H9 (cell line): ENCODE results near the gene STXBP6. TPM values are rescaled to one million over a fixed set of nuclear protein-coding genes. Genes with fewer than 3 reads are reported as not detected.

Source experiments
- DNase-seq: peaks from one replicate; pipeline ENCODE4 v3.0.0-alpha.2; 2017
- H2AFZ ChIP-seq: one replicate; pipeline ENCODE4 v1.6.1; 2013; ENCODE audit warnings: mild to moderate bottlenecking, low read length, control low read depth, moderate library complexity
- H2AK5ac ChIP-seq: 2 replicates; pipeline ENCODE4 v1.6.1; 2013; ENCODE audit warnings: low read length, control low read depth, mixed read lengths; ENCODE audit not compliant: insufficient read length
- H2BK120ac ChIP-seq: one replicate; pipeline ENCODE4 v1.6.1; 2013; ENCODE audit warnings: low read depth, mild to moderate bottlenecking, low read length, control low read depth, inconsistent platforms; ENCODE audit not compliant: poor library complexity, severe bottlenecking
- H2BK12ac ChIP-seq: 2 replicates; pipeline ENCODE4 v1.6.1; 2013; ENCODE audit warnings: low read length, control low read depth, mixed read lengths, low read depth; ENCODE audit not compliant: insufficient read length
- H2BK15ac ChIP-seq: 2 replicates; pipeline ENCODE4 v1.6.1; 2013; ENCODE audit warnings: low read depth, low read length, control low read depth
- H2BK20ac ChIP-seq: one replicate; pipeline ENCODE4 v1.6.1; 2013; ENCODE audit warnings: low read depth, mild to moderate bottlenecking, low read length, control low read depth, inconsistent platforms; ENCODE audit not compliant: poor library complexity, severe bottlenecking
- H2BK5ac ChIP-seq: 2 replicates; pipeline ENCODE4 v1.6.1; 2013; ENCODE audit warnings: low read length, control low read depth, mixed read lengths; ENCODE audit not compliant: insufficient read length
- H3K14ac ChIP-seq: 2 replicates; pipeline ENCODE4 v1.6.1; 2013; ENCODE audit warnings: low read length, control low read depth; ENCODE audit not compliant: insufficient read depth
- H3K18ac ChIP-seq: 2 replicates; pipeline ENCODE4 v1.6.1; 2013; ENCODE audit warnings: low read depth, mild to moderate bottlenecking, mixed read lengths, low read length, control low read depth; ENCODE audit not compliant: insufficient read length
- H3K23ac ChIP-seq: 2 replicates; pipeline ENCODE4 v1.6.1; 2013; ENCODE audit warnings: low read length, control low read depth, mixed read lengths, low read depth; ENCODE audit not compliant: insufficient read length
- H3K23me2 ChIP-seq: 2 replicates; pipeline ENCODE4 v1.6.1; 2013; ENCODE audit warnings: low read depth, mild to moderate bottlenecking, mixed read lengths, low read length, control low read depth; ENCODE audit not compliant: insufficient read length, poor library complexity, severe bottlenecking
- H3K27ac ChIP-seq: 2 replicates; pipeline ENCODE4 v1.5.1; 2013; ENCODE audit warnings: low read length, control low read depth, mixed read lengths, low read depth; ENCODE audit not compliant: insufficient read length
- H3K27me3 ChIP-seq: 2 replicates; pipeline ENCODE4 v1.6.1; 2013; ENCODE audit warnings: low read length, control low read depth, inconsistent platforms; ENCODE audit not compliant: insufficient read depth
- H3K4ac ChIP-seq: 2 replicates; pipeline ENCODE4 v1.6.1; 2013; ENCODE audit warnings: low read depth, mild to moderate bottlenecking, control low read depth, inconsistent platforms, low read length, moderate library complexity
- H3K4me1 ChIP-seq: 2 replicates; pipeline ENCODE4 v1.6.1; 2013; ENCODE audit warnings: low read length, control low read depth, inconsistent platforms; ENCODE audit not compliant: insufficient read depth
- H3K4me2 ChIP-seq: 2 replicates; pipeline ENCODE4 v1.6.1; 2013; ENCODE audit warnings: low read length, control low read depth, mixed read lengths; ENCODE audit not compliant: insufficient read length, insufficient read depth
- H3K56ac ChIP-seq: 2 replicates; pipeline ENCODE4 v1.6.1; 2013; ENCODE audit warnings: low read depth, mild to moderate bottlenecking, mixed read lengths, low read length, control low read depth; ENCODE audit not compliant: insufficient read length
- H3K79me1 ChIP-seq: 2 replicates; pipeline ENCODE4 v1.6.1; 2013; ENCODE audit warnings: low read depth, mild to moderate bottlenecking, moderate library complexity, low read length, control low read depth, inconsistent platforms; ENCODE audit not compliant: insufficient read depth, poor library complexity, severe bottlenecking
- H3K79me2 ChIP-seq: 2 replicates; pipeline ENCODE4 v1.6.1; 2013; ENCODE audit warnings: low read length, control low read depth, inconsistent platforms; ENCODE audit not compliant: insufficient read depth
- H3K9ac ChIP-seq: 2 replicates; pipeline ENCODE4 v1.6.1; 2013; ENCODE audit warnings: low read length, control low read depth, mixed read lengths; ENCODE audit not compliant: insufficient read length; ENCODE audit errors: extremely low read depth
- H3K9me3 ChIP-seq: one replicate; pipeline ENCODE4 v1.6.1; 2013; ENCODE audit warnings: low read depth, low read length, inconsistent platforms; ENCODE audit not compliant: control insufficient read depth
- H3T11ph ChIP-seq: one replicate; pipeline ENCODE4 v1.6.1; 2013; ENCODE audit warnings: mild to moderate bottlenecking, low read length, control low read depth, inconsistent platforms
- H4K20me1 ChIP-seq: one replicate; pipeline ENCODE4 v1.6.1; 2013; ENCODE audit not compliant: control insufficient read depth, insufficient read length, insufficient read depth
- H4K5ac ChIP-seq: 2 replicates; pipeline ENCODE4 v1.6.1; 2013; ENCODE audit warnings: low read depth, mild to moderate bottlenecking, mixed read lengths, low read length, control low read depth; ENCODE audit not compliant: insufficient read length
- H4K8ac ChIP-seq: replicated peaks from 2 replicates; pipeline ENCODE4 v1.6.1; 2013; ENCODE audit warnings: low read length, control low read depth, mixed read lengths, low read depth; ENCODE audit not compliant: insufficient read length
- H4K91ac ChIP-seq: 2 replicates; pipeline ENCODE4 v1.6.1; 2013; ENCODE audit warnings: low read depth, mild to moderate bottlenecking, moderate library complexity, mixed read lengths, low read length, control low read depth; ENCODE audit not compliant: insufficient read length
- H3K27ac Mint-ChIP-seq, 3 experiments: 2 replicates in 2 of 3; 3 replicates in 1 of 3; pipeline ENCODE4 v1.8.0; 2020 to 2021; ENCODE audit warnings: mixed read lengths in 3 of 3, mild to moderate bottlenecking in 1 of 3, moderate library complexity in 1 of 3
- H3K27me3 Mint-ChIP-seq: 2 replicates; pipeline ENCODE4 v1.8.0; 2021; ENCODE audit warnings: low read depth, mild to moderate bottlenecking, moderate library complexity, mixed read lengths
- H3K36me3 Mint-ChIP-seq, 3 experiments: 2 replicates in 2 of 3; 3 replicates in 1 of 3; pipeline ENCODE4 v1.8.0; 2020 to 2021; ENCODE audit warnings: low read depth in 3 of 3, mixed read lengths in 3 of 3; ENCODE audit not compliant: insufficient read depth in 1 of 3
- H3K4me1 Mint-ChIP-seq, 2 experiments: 2 replicates each; pipeline ENCODE4 v1.8.0; 2020; ENCODE audit warnings: mixed read lengths in 2 of 2
- H3K4me3 Mint-ChIP-seq, 2 experiments: 2 replicates in 1 of 2; 3 replicates in 1 of 2; pipeline ENCODE4 v1.8.0; 2020 to 2021; ENCODE audit warnings: mild to moderate bottlenecking in 2 of 2, mixed read lengths in 2 of 2, moderate library complexity in 1 of 2
- H3K9me3 Mint-ChIP-seq, 2 experiments: 2 replicates in 1 of 2; 3 replicates in 1 of 2; pipeline ENCODE4 v1.8.0; 2020; ENCODE audit warnings: mild to moderate bottlenecking in 2 of 2, mixed read lengths in 2 of 2, moderate library complexity in 1 of 2
- WGBS: extraction: QIAGEN DNeasy Blood & Tissue Kit; methylation state at CpG from one replicate; pipeline ENCODE4 v1.1.7; 2013; ENCODE audit warnings: missing lambda C conversion rate, low lambda C conversion rate, mixed read lengths; ENCODE audit not compliant: insufficient read length; ENCODE audit errors: extremely low coverage; 5-methylcytosine and 5-hydroxymethylcytosine counted together
- total RNA-seq: library from RNA; stranded (reverse); gene quantifications from 2 replicates; pipeline ENCODE4 v1.2.1, GENCODE V29; 2021
- TF ChIP-seq, protein P1 (sequence below): fragments of 200-600 bp; sonication (generic); conservative IDR thresholded peaks from 3 replicates; pipeline ENCODE4 v1.8.0; 2021; ENCODE audit warnings: antibody characterized with exemption, mild to moderate bottlenecking

STXBP6 gene
- total RNA-seq, 1 experiment from 2014 or later, result 3.6 TPM

- no peaks in the 10 kb centered on the region for H3K79me1 ChIP-seq
- no peak overlapping the region for H3K27ac ChIP-seq
- WGBS, result no CpG with 5 or more reads among the region's 2 CpGs
- no peak for DNase-seq
- no peaks in the 10 kb centered on the region for H3K23me2 ChIP-seq
- Mint-ChIP-seq H3K4me1 (peaks cover 3 to 10% of the 10 kb centered on the region in 2 experiments), H3K27me3 (no peaks in the 10 kb centered on the region), H3K9me3 (no peaks in the 10 kb centered on the region), H3K4me3 (no peak overlapping the region), H3K27ac (peak overlapping the region in 1 of 3 experiments; percentile 78; a peak in 1 of 7 replicates), H3K36me3 (no peaks in the 10 kb centered on the region)
- H3T11ph ChIP-seq, result no peak overlapping the region
- TF ChIP-seq, protein P1, sequence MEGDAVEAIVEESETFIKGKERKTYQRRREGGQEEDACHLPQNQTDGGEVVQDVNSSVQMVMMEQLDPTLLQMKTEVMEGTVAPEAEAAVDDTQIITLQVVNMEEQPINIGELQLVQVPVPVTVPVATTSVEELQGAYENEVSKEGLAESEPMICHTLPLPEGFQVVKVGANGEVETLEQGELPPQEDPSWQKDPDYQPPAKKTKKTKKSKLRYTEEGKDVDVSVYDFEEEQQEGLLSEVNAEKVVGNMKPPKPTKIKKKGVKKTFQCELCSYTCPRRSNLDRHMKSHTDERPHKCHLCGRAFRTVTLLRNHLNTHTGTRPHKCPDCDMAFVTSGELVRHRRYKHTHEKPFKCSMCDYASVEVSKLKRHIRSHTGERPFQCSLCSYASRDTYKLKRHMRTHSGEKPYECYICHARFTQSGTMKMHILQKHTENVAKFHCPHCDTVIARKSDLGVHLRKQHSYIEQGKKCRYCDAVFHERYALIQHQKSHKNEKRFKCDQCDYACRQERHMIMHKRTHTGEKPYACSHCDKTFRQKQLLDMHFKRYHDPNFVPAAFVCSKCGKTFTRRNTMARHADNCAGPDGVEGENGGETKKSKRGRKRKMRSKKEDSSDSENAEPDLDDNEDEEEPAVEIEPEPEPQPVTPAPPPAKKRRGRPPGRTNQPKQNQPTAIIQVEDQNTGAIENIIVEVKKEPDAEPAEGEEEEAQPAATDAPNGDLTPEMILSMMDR, result no peak
- H4K91ac ChIP-seq, result no peak overlapping the region
- H2AFZ ChIP-seq, result no peak overlapping the region
- H3K4ac ChIP-seq, result no peak overlapping the region
- no peak overlapping the region for H3K4me2 ChIP-seq
- no peak overlapping the region for H3K56ac ChIP-seq
- H2BK12ac ChIP-seq, result no peak overlapping the region
- H4K20me1 ChIP-seq, result no peaks in the 10 kb centered on the region
- H3K79me2 ChIP-seq, result no peaks in the 10 kb centered on the region
- no peaks in the 10 kb centered on the region for H3K27me3 ChIP-seq
- H3K23ac ChIP-seq, result no peak overlapping the region
- no peak overlapping the region for H2BK15ac ChIP-seq
- no peaks in the 10 kb centered on the region for H3K9me3 ChIP-seq
- no peak overlapping the region for H2BK5ac ChIP-seq
- no peak overlapping the region for H3K18ac ChIP-seq
- no peak overlapping the region for H2AK5ac ChIP-seq
- H3K4me1 ChIP-seq, result no peaks in the 10 kb centered on the region
- no peak overlapping the region for H2BK20ac ChIP-seq
- H3K9ac ChIP-seq, result no peak overlapping the region
- H4K5ac ChIP-seq, result no peak overlapping the region
- no peak overlapping the region for H4K8ac ChIP-seq
- H3K14ac ChIP-seq, result no peak overlapping the region
- H2BK120ac ChIP-seq, result no peak overlapping the region
These were observed 85.4 kb downstream of the STXBP6 start for GRCh38 chr14:24964591-24964990.
